Ovary (tissue), 9 donors: ENCODE results near the gene UBN2. TPM values are rescaled to one million over a fixed set of nuclear protein-coding genes. Genes with fewer than 3 reads are reported as not detected.

ENCODE experiments used
- DNase-seq, 5 donors: peaks; one replicate each; pipeline ENCODE4 v3.0.0-alpha.2; 2019 to 2020
- H3K27ac ChIP-seq, 2 donors: fragments of 200-600 bp; one replicate each; pipeline versions ENCODE4 v1.5.1 to v1.8.0; 2019 to 2022
- H3K27me3 ChIP-seq: fragments of 200-600 bp; one replicate; pipeline ENCODE4 v1.8.0; 2022
- H3K36me3 ChIP-seq: fragments of 200-600 bp; sonication (generic); one replicate; pipeline ENCODE4 v1.5.1; 2019
- H3K4me1 ChIP-seq: one replicate; pipeline ENCODE4 v1.8.1; 2013; ENCODE audit warnings: mild to moderate bottlenecking, moderate library complexity; ENCODE audit not compliant: insufficient read depth
- H3K4me3 ChIP-seq: fragments of 200-600 bp; sonication (generic); one replicate; pipeline ENCODE4 v1.5.1; 2017
- H3K9me3 ChIP-seq, 2 donors: fragments of 200-600 bp in 1 of 2; sonication (generic) in 1 of 2; one replicate each; pipeline versions ENCODE4 v1.5.1 to v1.8.1; 2013 to 2019; ENCODE audit warnings: mild to moderate bottlenecking in 1 of 2, moderate library complexity in 1 of 2
- CTCF ChIP-seq, 3 donors: fragments of 450-650 bp in 2 of 3; fragments of 200-600 bp in 1 of 3; IDR thresholded peaks; one replicate each; pipeline versions ENCODE4 v1.5.1 to v1.8.0; 2016 to 2022; ENCODE audit warnings: antibody characterized with exemption in 3 of 3, mild to moderate bottlenecking in 1 of 3
- EP300 ChIP-seq: sonication (generic); formaldehyde crosslinking; IDR thresholded peaks from one replicate; pipeline ENCODE4 v1.6.1; 2017; ENCODE audit warnings: antibody characterized with exemption
- POLR2A ChIP-seq: fragments of 450-650 bp; IDR thresholded peaks from one replicate; pipeline ENCODE4 v1.6.1; 2017; ENCODE audit warnings: antibody characterized with exemption, mild to moderate bottlenecking, moderate library complexity
- WGBS, 3 donors: extraction: QIAGEN DNeasy Blood & Tissue Kit in 1 of 3; methylation state at CpG; one replicate each; pipeline versions ENCODE4 v1.1.5 to v1.1.7; 2013 to 2017; 5-methylcytosine and 5-hydroxymethylcytosine counted together
- intact Hi-C, 4 donors: fragments of 100-400 bp; cut with DNase I; formaldehyde crosslinking; loops; one replicate each; pipeline versions ENCODE4 v1.11.0 to v1.15.1; 2022 to 2023
- polyA plus RNA-seq, 2 donors: library from polyadenylated mRNA; stranded (reverse); fragments of 200-250 nt in 1 of 2; fragments of 350-450 nt in 1 of 2; fragmentation: Illumina TruSeq in 1 of 2; extraction: RNeasy Lipid Tissue Mini Kit (QIAGEN cat#74804) in 1 of 2; gene quantifications; one replicate each; pipeline ENCODE4 v1.2.3, GENCODE V29; 2013 to 2014
- total RNA-seq, 7 donors: library from RNA; depleted of rRNA in 2 of 7; stranded (reverse); fragments of >200 nt in 2 of 7; fragmentation: NEBNext Ultra II Directional in 3 of 7; extraction: Animal tissue kit (Norgen Biotek cat#: 25700) in 3 of 7; gene quantifications; one replicate each; pipeline versions ENCODE4 v1.1.0 to v1.2.4, GENCODE V29; 2016 to 2023
- donor health status: DM: no; HTN: no; CAD: no; lungs with moderate emphysema.
- donor health status: DM: no; HTN: no; CAD: no.
- donor health status: Bipolar disorder and iron deficiency.
- donor health status: DM: yes; HTN: yes; CAD: no.
- donor health status: DM: no; HTN: no; CAD: no.
- donor health status: DM: yes; HTN: yes; CAD: no.

UBN2 gene
- total and polyA plus RNA-seq, 9 donors = 3.3 to 28.8 (median 17.5) TPM

DNA sequence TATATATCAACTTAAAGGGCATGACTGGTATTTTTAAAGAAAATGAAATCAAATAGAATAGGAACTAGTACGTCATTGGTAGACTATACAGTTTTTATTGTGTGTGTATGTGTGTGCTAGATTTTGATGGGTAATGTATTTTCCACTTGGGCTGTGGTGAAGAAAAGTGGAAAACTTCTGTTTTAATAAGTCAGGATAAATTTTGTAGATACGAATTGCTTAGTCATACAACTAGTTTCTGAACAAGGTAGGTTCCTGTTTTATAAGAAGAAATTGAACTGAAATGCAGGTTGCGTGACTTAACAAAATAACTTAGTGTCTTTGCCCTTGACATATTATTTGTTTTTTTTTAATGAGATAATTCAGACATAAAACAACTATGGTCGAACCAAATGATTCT lies 24.3 kb downstream of the UBN2 start:
- Histone ChIP-seq H3K27me3 (no peaks in the 10 kb centered on the region), H3K27ac (no peak overlapping the region), H3K9me3 (no peaks in the 10 kb centered on the region), H3K4me3 (no peak overlapping the region), H3K4me1 (no peaks in the 10 kb centered on the region), H3K36me3 (no peaks in the 10 kb centered on the region)
- TF ChIP-seq POLR2A = no peak
- TF ChIP-seq EP300 = no peak
- TF ChIP-seq CTCF (IDR thresholded peaks at IDR 0.05) = no peak
- no peak for DNase-seq
- intact Hi-C loops = no loop called here
- WGBS, 3 donors = 44 to 67% (median 52%) methylated on average over 4 of the region's 4 CpGs

GRCh38 chr7:139259142-139259541 lies 28.1 kb downstream of the UBN2 start:
- no peak overlapping the region for H3K27ac ChIP-seq
- TF ChIP-seq POLR2A (no peak), CTCF (IDR thresholded peaks at IDR 0.05) (no peak), EP300 (no peak)
- H3K36me3 ChIP-seq = no peaks in the 10 kb centered on the region
- no peaks in the 10 kb centered on the region for H3K27me3 ChIP-seq
- no peaks in the 10 kb centered on the region for H3K9me3 ChIP-seq
- intact Hi-C loops = no loop called here
- no peaks in the 10 kb centered on the region for H3K4me1 ChIP-seq
- no peak for DNase-seq
- no peak overlapping the region for H3K4me3 ChIP-seq
- 87 to 95% (median 92%) methylated on average over 6 of the region's 6 CpGs for WGBS, 3 donors

- Histone ChIP-seq H3K9me3 (no peaks in the 10 kb centered on the region), H3K36me3 (no peaks in the 10 kb centered on the region), H3K4me1 (no peaks in the 10 kb centered on the region), H3K27ac (no peak overlapping the region), H3K4me3 (no peak overlapping the region), H3K27me3 (no peaks in the 10 kb centered on the region)
- WGBS, 3 donors = 82 to 91% (median 84%) methylated on average over 3 of the region's 3 CpGs
- intact Hi-C loops = no loop called here
- DNase-seq = no peak
- TF ChIP-seq CTCF (IDR thresholded peaks at IDR 0.05) = no peak
- no peak for TF ChIP-seq EP300
- no peak for TF ChIP-seq POLR2A
Observed at GRCh38 chr7:139264220-139264619, 33.2 kb downstream of the UBN2 start.

- no peak overlapping the region for H3K4me3 ChIP-seq
- WGBS, 3 donors = 88 to 97% (median 92%) methylated on average over 2 of the region's 2 CpGs
- no peaks in the 10 kb centered on the region for H3K27me3 ChIP-seq
- DNase-seq = no peak
- no peaks in the 10 kb centered on the region for H3K4me1 ChIP-seq
- no peaks in the 10 kb centered on the region for H3K9me3 ChIP-seq
- H3K36me3 ChIP-seq = no peaks in the 10 kb centered on the region
- no peak for TF ChIP-seq POLR2A
- TF ChIP-seq CTCF (IDR thresholded peaks at IDR 0.05) = no peak
- no peak for TF ChIP-seq EP300
- H3K27ac ChIP-seq = no peak overlapping the region
- intact Hi-C loops = no loop called here
Observed at GRCh38 chr7:139265673-139266072, 34.6 kb downstream of the UBN2 start.
